ENCODE results near the gene PCDH18. TPM values are rescaled to one million over a fixed set of nuclear protein-coding genes. Genes with fewer than 3 reads are reported as not detected.
"Not testable (repeated sequence)": the region's sequence is repeated elsewhere in the genome, so short reads cannot be mapped to it uniquely, and the experiment has no call there.

Gene PCDH18
- total RNA-seq, 4 donors from 2014 or later: 49.6 to 61.3 (median 54.3) TPM

DNA sequence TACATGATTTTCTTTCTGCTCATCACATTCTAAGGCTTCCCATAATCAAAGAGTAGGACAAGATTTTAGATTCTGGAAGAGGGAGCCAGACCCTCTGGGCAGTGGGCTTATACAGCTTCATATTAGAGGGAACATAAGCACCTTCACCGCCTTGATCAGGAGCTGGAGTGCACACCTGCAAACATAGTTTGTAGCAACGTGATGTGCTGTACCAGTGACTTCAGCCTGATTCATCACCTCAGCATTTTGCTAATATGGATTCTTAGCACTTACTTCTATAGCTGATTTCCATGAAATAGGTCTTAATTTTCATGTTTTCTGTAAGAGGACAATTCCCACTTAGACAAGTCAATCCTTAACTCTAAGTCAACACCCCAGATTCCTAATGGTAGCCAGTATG is 36.7 kb downstream of the PCDH18 start:
- H3K4me3 ChIP-seq: no peak overlapping the region
- TF ChIP-seq, protein P1, sequence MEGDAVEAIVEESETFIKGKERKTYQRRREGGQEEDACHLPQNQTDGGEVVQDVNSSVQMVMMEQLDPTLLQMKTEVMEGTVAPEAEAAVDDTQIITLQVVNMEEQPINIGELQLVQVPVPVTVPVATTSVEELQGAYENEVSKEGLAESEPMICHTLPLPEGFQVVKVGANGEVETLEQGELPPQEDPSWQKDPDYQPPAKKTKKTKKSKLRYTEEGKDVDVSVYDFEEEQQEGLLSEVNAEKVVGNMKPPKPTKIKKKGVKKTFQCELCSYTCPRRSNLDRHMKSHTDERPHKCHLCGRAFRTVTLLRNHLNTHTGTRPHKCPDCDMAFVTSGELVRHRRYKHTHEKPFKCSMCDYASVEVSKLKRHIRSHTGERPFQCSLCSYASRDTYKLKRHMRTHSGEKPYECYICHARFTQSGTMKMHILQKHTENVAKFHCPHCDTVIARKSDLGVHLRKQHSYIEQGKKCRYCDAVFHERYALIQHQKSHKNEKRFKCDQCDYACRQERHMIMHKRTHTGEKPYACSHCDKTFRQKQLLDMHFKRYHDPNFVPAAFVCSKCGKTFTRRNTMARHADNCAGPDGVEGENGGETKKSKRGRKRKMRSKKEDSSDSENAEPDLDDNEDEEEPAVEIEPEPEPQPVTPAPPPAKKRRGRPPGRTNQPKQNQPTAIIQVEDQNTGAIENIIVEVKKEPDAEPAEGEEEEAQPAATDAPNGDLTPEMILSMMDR (IDR thresholded peaks at IDR 0.05): no peak
- TF ChIP-seq EP300 (IDR thresholded peaks at IDR 0.05) (no peak), POLR2A (IDR thresholded peaks at IDR 0.05) (no peak)
- DNase-seq (ENCODE audit: low spot score in 2 of 2): no peak
- 93 to 94% methylated on average over 2 of the region's 2 CpGs for WGBS, 2 donors
- no peaks in the 10 kb centered on the region for H3K27me3 ChIP-seq
- H3K4me1 ChIP-seq: no peaks in the 10 kb centered on the region
- no peaks in the 10 kb centered on the region for H3K9me3 ChIP-seq
- no peak overlapping the region for H3K27ac ChIP-seq
- H3K36me3 ChIP-seq: no peaks in the 10 kb centered on the region

GRCh38 chr4:137483313-137483959 is 48.9 kb downstream of the PCDH18 start:
- not testable (repeated sequence) for H3K36me3 ChIP-seq; DNase-seq (ENCODE audit: low spot score in 2 of 2); H3K27me3 ChIP-seq; H3K4me3 ChIP-seq; H3K27ac ChIP-seq; H3K4me1 ChIP-seq; H3K9me3 ChIP-seq
- WGBS, 2 donors: 87 to 90% methylated on average over 11 of the region's 11 CpGs

GRCh38 chr4:137479657-137480056 is 52.6 kb downstream of the PCDH18 start:
- H3K9me3 ChIP-seq; DNase-seq (ENCODE audit: low spot score in 2 of 2); H3K27ac ChIP-seq; H3K4me1 ChIP-seq; H3K27me3 ChIP-seq; H3K36me3 ChIP-seq; H3K4me3 ChIP-seq: not testable (repeated sequence)
- WGBS, 2 donors: 94 to 99% methylated on average over 5 of the region's 5 CpGs

GRCh38 chr4:137476345-137476744 is 55.9 kb downstream of the PCDH18 start:
- TF ChIP-seq, protein P1 (IDR thresholded peaks at IDR 0.05): no peak
- TF ChIP-seq EP300 (IDR thresholded peaks at IDR 0.05) (no peak), POLR2A (IDR thresholded peaks at IDR 0.05) (no peak)
- H3K36me3 ChIP-seq: no peaks in the 10 kb centered on the region
- H3K4me3 ChIP-seq: no peak overlapping the region
- no peaks in the 10 kb centered on the region for H3K4me1 ChIP-seq
- no peaks in the 10 kb centered on the region for H3K9me3 ChIP-seq
- 82 to 84% methylated on average over 4 of the region's 4 CpGs for WGBS, 2 donors
- no peak overlapping the region for H3K27ac ChIP-seq
- no peak for DNase-seq (ENCODE audit: low spot score in 2 of 2)
- no peaks in the 10 kb centered on the region for H3K27me3 ChIP-seq

GRCh38 chr4:137474711-137475301 is 57.5 kb downstream of the PCDH18 start:
- TF ChIP-seq POLR2A (IDR thresholded peaks at IDR 0.05) (no peak), EP300 (IDR thresholded peaks at IDR 0.05) (no peak)
- TF ChIP-seq, protein P1 (IDR thresholded peaks at IDR 0.05): no peak
- Histone ChIP-seq H3K4me1 (no peaks in the 10 kb centered on the region), H3K36me3 (no peaks in the 10 kb centered on the region), H3K9me3 (no peaks in the 10 kb centered on the region), H3K4me3 (no peak overlapping the region), H3K27ac (no peak overlapping the region), H3K27me3 (no peaks in the 10 kb centered on the region)
- 12 to 15% methylated on average over 1 of the region's 1 CpG for WGBS, 2 donors
- DNase-seq (ENCODE audit: low spot score in 2 of 2): no peak

DNA sequence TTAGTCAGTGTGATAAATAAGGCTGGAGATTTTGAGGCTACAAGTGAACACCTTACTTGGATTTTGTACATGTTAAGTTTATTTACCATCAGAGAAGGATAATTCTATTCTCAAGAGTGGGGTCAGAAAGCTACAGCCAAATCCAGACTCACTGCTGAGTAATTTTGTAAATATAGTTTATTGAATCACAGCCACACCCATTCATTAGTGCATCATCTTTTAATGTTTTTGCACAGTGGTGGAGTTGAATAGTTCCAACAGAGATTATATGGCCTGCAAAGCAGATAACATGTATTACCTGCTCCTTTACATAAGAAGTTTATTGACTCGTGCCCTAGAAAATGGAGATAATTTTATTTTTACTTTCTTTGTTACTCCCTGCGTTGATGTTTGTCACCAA is 60.4 kb downstream of the PCDH18 start:
- no peak overlapping the region for H3K27ac ChIP-seq
- DNase-seq (ENCODE audit: low spot score in 2 of 2): no peak
- H3K4me3 ChIP-seq: no peak overlapping the region
- no peaks in the 10 kb centered on the region for H3K27me3 ChIP-seq
- WGBS, 2 donors: 62 to 94% methylated on average over 2 of the region's 2 CpGs
- H3K9me3 ChIP-seq: peaks cover 0 to 9% (median 0%) of the 10 kb centered on the region in 4 donors
- TF ChIP-seq POLR2A (IDR thresholded peaks at IDR 0.05) (no peak), EP300 (IDR thresholded peaks at IDR 0.05) (no peak)
- TF ChIP-seq, protein P1 (IDR thresholded peaks at IDR 0.05): no peak
- H3K36me3 ChIP-seq: no peaks in the 10 kb centered on the region
- H3K4me1 ChIP-seq: no peaks in the 10 kb centered on the region

Data from tibial nerve (tissue), 4 donors.